NCI-H526 treated with DMSO at 0.1 percent for 48 hours (cell line): ENCODE results near the gene BMP6.
A peak's percentile ranks its signal among the peaks of the same experiment; 100 is the strongest.

Experiments used
- DNase-seq: peaks from one replicate; lab custom pipeline; 2025; lab: John Stamatoyannopoulos, UW

The BMP6 gene

GRCh38 chr6:7747901-7748504 is 22.1 kb downstream of the BMP6 start:
- no peak for DNase-seq

GRCh38 chr6:7749478-7749877 is 23.6 kb downstream of the BMP6 start:
- DNase-seq: no peak

GRCh38 chr6:7750197-7750596 is 24.3 kb downstream of the BMP6 start:
- no peak for DNase-seq

GRCh38 chr6:7758456-7758855 is 32.6 kb downstream of the BMP6 start:
- DNase-seq: no peak

GRCh38 chr6:7759320-7759719 is 33.4 kb downstream of the BMP6 start:
- no peak for DNase-seq

GRCh38 chr6:7761051-7761450 is 35.2 kb downstream of the BMP6 start:
- DNase-seq: no peak

- DNase-seq: no peak
These were observed 36.9 kb downstream of the BMP6 start for GRCh38 chr6:7762760-7763159.

GRCh38 chr6:7763881-7764280 is 38.0 kb downstream of the BMP6 start:
- DNase-seq: no peak

- DNase-seq: no peak
These were observed 39.9 kb downstream of the BMP6 start for GRCh38 chr6:7765575-7766325.

- no peak for DNase-seq
These were observed 43.8 kb downstream of the BMP6 start for GRCh38 chr6:7769702-7770101.

GRCh38 chr6:7770111-7770510 is 44.2 kb downstream of the BMP6 start:
- DNase-seq: no peak

- DNase-seq: no peak
These were observed 44.7 kb downstream of the BMP6 start for GRCh38 chr6:7770601-7771000.

- DNase-seq: peak; percentile 50
These were observed 47.4 kb downstream of the BMP6 start for GRCh38 chr6:7773322-7773721.

- no peak for DNase-seq
These were observed 48.0 kb downstream of the BMP6 start for GRCh38 chr6:7773914-7774313.

GRCh38 chr6:7776509-7776908 is 50.6 kb downstream of the BMP6 start:
- no peak for DNase-seq

GRCh38 chr6:7777074-7777473 is 51.2 kb downstream of the BMP6 start:
- DNase-seq: no peak

GRCh38 chr6:7781240-7781639 is 55.3 kb downstream of the BMP6 start:
- no peak for DNase-seq

- no peak for DNase-seq
These were observed 58.3 kb downstream of the BMP6 start for GRCh38 chr6:7784248-7784647.

GRCh38 chr6:7784706-7785105 is 58.8 kb downstream of the BMP6 start:
- no peak for DNase-seq

- DNase-seq: no peak
These were observed 59.5 kb downstream of the BMP6 start for GRCh38 chr6:7785243-7786035.

GRCh38 chr6:7786214-7786661 is 60.3 kb downstream of the BMP6 start:
- DNase-seq: no peak

- DNase-seq: no peak
These were observed 61.3 kb downstream of the BMP6 start for GRCh38 chr6:7787137-7787608.

- DNase-seq: no peak
These were observed 61.8 kb downstream of the BMP6 start for GRCh38 chr6:7787731-7788130.
